Activated naive CD8-positive, alpha-beta T cell treated with anti-CD3 and anti-CD28 coated beads, Interleukin-2, amount 50 U/mL, for 16 hours (primary cell): ENCODE data around the gene KCNIP1.

Source experiments
- DNase-seq: peaks from one replicate; pipeline ENCODE4 v3.0.0-alpha.2; 2020; ENCODE audit warnings: low read depth, low spot score

KCNIP1 gene

GRCh38 chr5:170563824-170564567, 60.2 kb downstream of the KCNIP1 start:
- DNase-seq: no peak

GRCh38 chr5:170565072-170565471, 61.3 kb downstream of the KCNIP1 start:
- no peak for DNase-seq

GRCh38 chr5:170569101-170569500, 65.3 kb downstream of the KCNIP1 start:
- DNase-seq: no peak

GRCh38 chr5:170570476-170570875, 66.7 kb downstream of the KCNIP1 start:
- DNase-seq: no peak

- no peak for DNase-seq
Measured at GRCh38 chr5:170571281-170571731, 67.5 kb downstream of the KCNIP1 start.

GRCh38 chr5:170571875-170572852, 68.3 kb downstream of the KCNIP1 start:
- DNase-seq: peak; percentile 27

GRCh38 chr5:170573114-170573513, 69.3 kb downstream of the KCNIP1 start:
- DNase-seq: no peak

GRCh38 chr5:170573660-170574059, 69.8 kb downstream of the KCNIP1 start:
- no peak for DNase-seq

- no peak for DNase-seq
Measured at GRCh38 chr5:170576602-170577535, 73.0 kb downstream of the KCNIP1 start.

GRCh38 chr5:170579601-170580000, 75.8 kb downstream of the KCNIP1 start:
- no peak for DNase-seq

GRCh38 chr5:170581211-170581610, 77.4 kb downstream of the KCNIP1 start:
- DNase-seq: no peak

- DNase-seq: no peak
Measured at GRCh38 chr5:170582644-170583330, 79.0 kb downstream of the KCNIP1 start.

GRCh38 chr5:170584003-170584402, 80.2 kb downstream of the KCNIP1 start:
- no peak for DNase-seq

- no peak for DNase-seq
Measured at GRCh38 chr5:170584450-170585058, 80.7 kb downstream of the KCNIP1 start.

- DNase-seq: no peak
Measured at GRCh38 chr5:170585273-170585948, 81.6 kb downstream of the KCNIP1 start.

- no peak for DNase-seq
Measured at GRCh38 chr5:170587808-170588207, 84.0 kb downstream of the KCNIP1 start.

GRCh38 chr5:170589643-170590042, 85.8 kb downstream of the KCNIP1 start:
- no peak for DNase-seq

GRCh38 chr5:170590566-170590965, 86.7 kb downstream of the KCNIP1 start:
- DNase-seq: no peak

GRCh38 chr5:170591054-170591453, 87.2 kb downstream of the KCNIP1 start:
- no peak for DNase-seq
